HG02943 (cell line): Measurements from ENCODE around the gene ABCF2.

Experiments used
- ATAC-seq: cut with Tn5 transposase; IDR thresholded peaks from one replicate; pipeline ENCODE4 v1.9.1; 2021; ENCODE audit warnings: mild to moderate bottlenecking, low read depth, moderate library complexity; ENCODE audit not compliant: unreplicated experiment

The ABCF2 gene

GRCh38 chr7:151176401-151176800 lies 50.6 kb downstream of the ABCF2 start:
- no peak for ATAC-seq

GRCh38 chr7:151175793-151176311 lies 51.2 kb downstream of the ABCF2 start:
- no peak for ATAC-seq

GRCh38 chr7:151175047-151175792 lies 51.8 kb downstream of the ABCF2 start:
- no peak for ATAC-seq

DNA sequence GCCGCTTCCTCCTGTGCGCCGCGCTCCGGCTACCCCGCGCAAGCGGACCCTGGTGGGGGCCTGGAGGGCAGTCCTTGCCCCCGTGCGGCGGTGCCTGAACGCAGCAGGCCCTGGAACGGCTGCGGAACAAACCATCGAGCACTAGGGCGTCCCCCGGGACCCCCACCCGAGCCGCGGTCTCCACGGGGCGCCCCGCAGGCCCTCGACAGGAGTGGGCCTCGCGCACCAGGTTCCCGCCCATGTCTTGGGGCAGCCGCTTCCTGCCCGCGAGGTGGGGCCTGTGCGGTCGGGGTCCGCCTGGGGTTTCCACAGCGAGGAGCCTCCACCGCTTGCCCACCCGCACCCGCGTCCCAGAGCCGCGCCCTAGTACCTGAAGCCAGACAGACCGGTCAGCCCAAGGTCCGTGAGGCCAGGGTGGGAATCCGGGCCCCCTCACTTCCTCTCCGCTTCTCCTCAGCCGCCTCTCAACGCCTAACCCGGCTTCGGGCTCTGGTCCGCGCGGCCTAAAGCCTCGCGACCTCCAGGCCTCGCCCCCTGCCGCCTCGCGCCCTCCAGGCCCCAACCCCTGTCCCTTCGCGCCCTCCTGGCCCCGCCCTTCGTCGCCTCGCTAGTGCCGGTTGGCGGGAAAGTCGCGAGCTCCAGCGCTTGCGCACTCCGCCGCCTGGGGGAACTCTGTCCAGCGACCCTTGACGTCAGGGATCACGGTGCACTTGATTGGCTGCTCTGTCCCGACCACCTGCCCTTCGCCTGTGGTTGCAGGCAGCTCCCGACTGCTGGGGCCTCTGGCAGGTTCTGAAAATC lies 52.6 kb downstream of the ABCF2 start:
- no peak for ATAC-seq

DNA sequence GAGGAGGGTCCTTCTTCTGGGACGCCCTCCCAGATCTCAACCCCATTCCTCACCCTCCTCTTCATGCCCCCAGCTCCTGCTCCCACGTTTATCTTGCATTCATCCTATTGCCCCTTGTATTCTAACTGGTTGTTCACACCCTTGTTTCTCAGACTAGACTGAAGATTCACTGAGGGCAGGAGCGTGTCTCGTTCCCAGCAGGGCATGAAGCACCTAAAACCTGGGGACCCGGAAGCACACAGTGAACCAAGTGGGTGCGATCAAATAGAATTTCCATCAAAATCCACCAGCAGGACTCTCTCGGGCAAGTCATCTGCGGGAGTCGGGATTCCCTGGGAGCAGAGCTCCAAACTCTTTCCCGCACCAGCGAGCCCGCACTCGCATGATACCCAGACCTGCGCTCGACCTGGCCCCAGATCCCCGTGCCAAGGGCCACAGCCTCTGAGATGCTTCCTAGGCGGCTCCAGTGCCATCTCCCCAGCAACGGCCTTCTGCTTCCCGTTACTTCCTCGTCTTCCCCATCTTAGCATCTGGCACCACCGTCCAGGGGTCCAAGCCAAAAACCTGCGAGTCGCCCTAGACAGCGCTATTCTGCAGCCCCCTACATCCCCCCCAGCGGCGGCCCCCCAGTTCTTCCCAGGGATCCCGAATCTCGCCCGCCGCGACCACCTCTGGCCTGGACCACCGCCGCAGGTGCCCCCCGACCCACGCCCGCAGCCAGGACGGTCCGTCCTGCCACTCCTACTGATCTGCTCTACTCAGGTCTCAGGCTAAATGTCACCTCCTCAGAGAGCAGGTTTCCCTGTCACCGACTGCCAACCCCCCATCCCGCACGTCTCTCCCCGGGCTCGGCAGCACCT lies 53.4 kb downstream of the ABCF2 start:
- ATAC-seq: no peak

DNA sequence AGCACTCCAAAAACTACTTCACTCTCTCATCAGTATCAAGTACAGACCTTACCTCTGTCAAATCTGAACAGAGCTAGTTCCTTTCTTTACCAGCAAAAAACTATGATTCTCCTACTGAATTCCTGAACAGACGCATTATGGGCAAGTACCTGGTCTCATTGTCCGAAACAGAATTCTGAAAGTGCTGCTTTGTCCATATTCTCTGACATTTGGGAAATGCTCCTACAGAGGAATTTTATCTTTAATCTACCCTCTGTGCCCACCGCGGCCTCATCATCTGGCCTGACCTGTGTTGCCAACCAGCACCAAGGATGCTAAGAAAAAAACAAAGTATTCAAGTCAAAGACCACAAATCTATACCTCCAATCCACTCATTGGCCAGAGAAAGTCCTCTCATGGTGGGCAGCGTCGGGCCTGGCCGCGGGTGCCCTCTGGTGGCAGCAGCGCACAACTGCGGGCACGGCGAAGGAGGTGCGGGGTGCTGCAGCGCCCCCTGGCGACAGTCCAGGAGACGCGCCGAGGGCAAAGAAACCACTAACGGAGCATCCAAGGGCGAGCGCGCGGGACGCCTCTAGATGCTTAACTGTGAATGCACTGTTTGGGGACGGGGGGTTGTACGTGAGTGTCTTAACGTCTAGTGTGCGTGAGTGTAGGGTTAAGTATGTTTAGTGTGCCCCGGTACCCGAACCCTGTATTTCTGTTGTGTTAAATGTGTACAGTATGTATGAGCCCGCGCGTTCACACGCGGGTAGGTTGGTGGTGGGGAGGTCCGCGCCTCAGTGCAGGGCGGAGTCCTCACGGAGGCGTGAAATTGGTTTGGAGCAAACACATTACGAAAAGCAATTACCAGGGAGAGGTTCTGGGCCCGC lies 54.5 kb downstream of the ABCF2 start:
- peak; percentile 74 for ATAC-seq

DNA sequence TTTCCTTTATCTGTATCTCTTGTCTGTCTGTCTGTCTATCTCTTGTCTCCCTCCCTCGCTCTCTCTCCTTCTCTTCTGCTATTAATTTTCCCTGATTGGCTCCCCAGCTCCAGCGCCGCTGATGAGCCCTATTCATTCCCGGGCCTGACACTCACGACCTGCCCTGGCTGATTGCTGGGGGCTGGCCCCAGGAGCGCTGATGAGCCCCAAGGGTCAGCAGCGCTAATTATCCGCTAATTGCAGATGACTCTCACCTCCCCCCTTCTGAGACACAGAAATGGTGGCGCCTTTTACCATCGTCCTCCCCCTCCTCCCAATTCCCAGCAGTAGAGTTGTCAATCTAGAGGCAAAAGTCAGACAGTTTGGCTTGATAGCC lies 58.2 kb downstream of the ABCF2 start:
- ATAC-seq: no peak

- ATAC-seq: no peak
These were observed 58.8 kb downstream of the ABCF2 start for GRCh38 chr7:151168003-151168786.

DNA sequence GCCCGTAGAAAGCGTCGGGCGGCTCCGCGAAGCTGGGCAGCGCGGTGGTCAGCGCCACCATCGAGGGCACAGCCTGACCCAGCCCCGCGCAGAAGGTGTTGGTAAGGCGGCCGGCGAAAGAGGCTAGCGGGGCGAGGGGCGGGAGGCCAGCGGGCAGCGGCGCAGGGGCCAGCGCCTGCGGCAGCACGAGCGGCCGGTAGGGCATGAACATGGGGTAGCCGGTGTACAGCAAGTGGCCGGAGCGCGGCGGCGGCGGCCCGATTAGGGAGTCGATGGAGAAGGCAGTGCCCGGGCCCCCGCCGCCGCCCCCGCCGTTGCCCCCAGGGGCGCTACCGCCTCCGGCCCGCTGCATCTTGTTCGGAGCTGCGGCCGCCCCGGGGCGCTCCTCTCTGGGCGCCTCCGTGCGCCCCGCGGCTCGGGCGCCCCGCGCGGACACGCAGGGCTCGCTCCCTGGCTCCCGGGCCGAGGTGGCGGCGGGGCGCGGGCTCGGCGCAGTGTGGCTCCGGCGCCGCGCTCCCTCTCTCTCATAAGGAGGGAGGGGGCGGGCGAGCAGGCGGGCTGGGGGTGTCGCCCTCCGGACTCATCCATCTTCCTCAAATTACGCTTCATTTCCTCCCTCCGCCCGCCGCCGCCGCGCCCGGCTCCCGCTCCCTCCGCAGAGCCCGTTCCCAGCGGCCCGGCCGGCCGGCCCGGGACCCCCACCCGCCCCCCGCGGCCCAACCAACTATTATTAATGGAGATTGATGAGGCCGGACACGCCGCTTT lies 59.6 kb downstream of the ABCF2 start, which contains the start of gene GBX1:
GBX1 (minus strand) TSS at position 498 of the 765 bp plus-strand sequence; CDS start at position 352, 146 bp downstream.
- ATAC-seq: no peak

- no peak for ATAC-seq
These were observed 60.3 kb downstream of the ABCF2 start for GRCh38 chr7:151166629-151167196.
